HepG2 (cell line): ENCODE results near the gene GALNT9. TPM values are rescaled to one million over a fixed set of nuclear protein-coding genes. Genes with fewer than 3 reads are reported as not detected.

Source experiments
- ATAC-seq: fragments of 200-7000 bp; cut with Tn5 transposase; 3 replicates; pipeline ENCODE4 v1.9.1; 2020; ENCODE audit warnings: mild to moderate bottlenecking, moderate library complexity
- BruUV-seq: library from RNA; stranded (reverse); fragments of 400-500 nt; replicated peaks from 2 replicates; lab custom pipeline; 2021; lab: Mats Ljungman, UMichigan
- CTCF ChIA-PET: fragments of 300-600 bp; formaldehyde crosslinking; extraction: SDS; loops from one replicate; lab custom pipeline; 2021; ENCODE audit warnings: low total read pairs, inconsistent platforms, low intra/inter-chr PET ratio; lab: Yijun Ruan, JAX
- POLR2A ChIA-PET: fragments of 350-600 bp; sonication (Branson Sonifier 250); formaldehyde crosslinking; loops from one replicate; lab custom pipeline; 2020; ENCODE audit warnings: antibody characterized with exemption, inconsistent platforms; lab: Yijun Ruan, JAX
- DNase-seq: peaks from one replicate; pipeline ENCODE4 v3.0.0-alpha.2; 2015; ENCODE audit warnings: low spot score
- FAIRE-seq: peaks from 3 replicates; lab custom pipeline; 2011; peaks lifted over from hg19 to GRCh38; lab: Jason Lieb, UNC
- H2AFZ ChIP-seq: one replicate; pipeline ENCODE4 v1.6.1; 2011; ENCODE audit warnings: low read length, inconsistent platforms
- H3K27ac ChIP-seq: fragments of 300-600 bp; 3 replicates; pipeline ENCODE4 v1.8.0; 2011; ENCODE audit warnings: mixed run types, mild to moderate bottlenecking, mixed read lengths, low read length, inconsistent platforms; ENCODE audit not compliant: insufficient read depth; ENCODE audit errors: extremely low read length
- H3K27me3 ChIP-seq, 2 experiments: fragments of 200-600 bp in 1 of 2; 2 replicates in 1 of 2; 3 replicates in 1 of 2; pipeline versions ENCODE4 v1.6.0 to v1.8.0; 2011; ENCODE audit warnings: low read length in 2 of 2, mild to moderate bottlenecking in 2 of 2, moderate library complexity in 2 of 2, inconsistent platforms in 1 of 2; ENCODE audit not compliant: insufficient read depth in 2 of 2, control insufficient read depth in 1 of 2
- H3K36me3 ChIP-seq, 2 experiments: fragments of 200-600 bp in 1 of 2; replicated peaks in 1 of 2; 2 replicates in 1 of 2; 3 replicates in 1 of 2; pipeline versions ENCODE4 v1.5.1 to v1.8.0; 2011; ENCODE audit warnings: low read length in 2 of 2, inconsistent platforms in 1 of 2; ENCODE audit not compliant: insufficient read depth in 2 of 2, control insufficient read depth in 1 of 2
- H3K4me1 ChIP-seq: 2 replicates; pipeline ENCODE4 v1.5.1; 2012; ENCODE audit warnings: low read length, inconsistent platforms; ENCODE audit not compliant: insufficient read depth
- H3K4me2 ChIP-seq: 2 replicates; pipeline ENCODE4 v1.6.0; 2011; ENCODE audit warnings: low read depth, low read length, inconsistent platforms
- H3K4me3 ChIP-seq, 3 experiments: fragments of 200-600 bp in 1 of 3; sonication (generic), shearing (Covaris generic) in 1 of 3; replicated peaks in 1 of 3; 2 replicates each; pipeline ENCODE4 v1.5.1; 2011 to 2016; ENCODE audit warnings: low read length in 3 of 3, inconsistent platforms in 2 of 3, low read depth in 2 of 3, mild to moderate bottlenecking in 2 of 3, control low read depth in 1 of 3, mixed read lengths in 1 of 3; ENCODE audit not compliant: insufficient read depth in 1 of 3
- H3K79me2 ChIP-seq: one replicate; pipeline ENCODE4 v1.6.1; 2011; ENCODE audit warnings: low read length, inconsistent platforms; ENCODE audit not compliant: insufficient read depth
- H3K9ac ChIP-seq: 2 replicates; pipeline ENCODE4 v1.6.0; 2011; ENCODE audit warnings: mild to moderate bottlenecking, low read depth, low read length, inconsistent platforms; ENCODE audit not compliant: insufficient read depth
- H3K9me3 ChIP-seq: 2 replicates; pipeline ENCODE4 v1.5.1; 2012; ENCODE audit warnings: mild to moderate bottlenecking, low read length
- H4K20me1 ChIP-seq: 2 replicates; pipeline ENCODE4 v1.6.0; 2011; ENCODE audit warnings: inconsistent platforms, mild to moderate bottlenecking, low read length, moderate library complexity; ENCODE audit not compliant: insufficient read depth
- CEBPG ChIP-seq: IDR thresholded peaks from 2 replicates; pipeline ENCODE4 v1.6.1; 2016
- EED ChIP-seq: sonication (generic); formaldehyde crosslinking; IDR thresholded peaks from 2 replicates; pipeline ENCODE4 v1.5.0; 2020; ENCODE audit warnings: mild to moderate bottlenecking, missing genetic modification reagents
- HMG20A ChIP-seq: IDR thresholded peaks from 2 replicates; pipeline ENCODE4 v1.6.1; 2016; ENCODE audit warnings: borderline replicate concordance
- HNRNPH1 ChIP-seq: fragments of 200-400 bp; formaldehyde crosslinking; optimal IDR thresholded peaks from 2 replicates; pipeline ENCODE3; 2017; ENCODE audit warnings: mild to moderate bottlenecking, low read depth, low read length
- HOXA3 ChIP-seq: sonication (generic); formaldehyde crosslinking; IDR thresholded peaks from 2 replicates; pipeline ENCODE4 v1.5.0; 2020; ENCODE audit warnings: missing genetic modification reagents
- ISX ChIP-seq: sonication (generic); formaldehyde crosslinking; conservative IDR thresholded peaks from 2 replicates; pipeline ENCODE4 v1.5.0; 2020; ENCODE audit warnings: missing genetic modification reagents
- JARID2 ChIP-seq: sonication (generic); formaldehyde crosslinking; IDR thresholded peaks from 2 replicates; pipeline ENCODE4 v1.8.1; 2023; ENCODE audit warnings: missing genetic modification reagents, inconsistent platforms; ENCODE audit not compliant: insufficient replicate concordance
- KAT8 ChIP-seq: IDR thresholded peaks from 2 replicates; pipeline ENCODE4 v1.6.1; 2016; ENCODE audit warnings: missing genetic modification reagents, missing compliant biosample characterization
- PPARG ChIP-seq: conservative IDR thresholded peaks from 2 replicates; pipeline ENCODE4 v1.6.1; 2016; ENCODE audit warnings: missing biosample characterization, missing genetic modification reagents
- RXRB ChIP-seq: IDR thresholded peaks from 2 replicates; pipeline ENCODE4 v1.6.1; 2016; ENCODE audit warnings: borderline replicate concordance, missing genetic modification reagents, missing compliant biosample characterization
- SNAI1 ChIP-seq: sonication (generic); formaldehyde crosslinking; IDR thresholded peaks from 2 replicates; pipeline ENCODE4 v1.5.0; 2020; ENCODE audit warnings: mild to moderate bottlenecking, missing genetic modification reagents, borderline replicate concordance
- TAF1 ChIP-seq: sonication (generic); formaldehyde crosslinking; IDR thresholded peaks from 2 replicates; pipeline ENCODE4 v1.4.0; 2020; ENCODE audit warnings: missing genetic modification reagents
- XRCC5 ChIP-seq: fragments of 200-400 bp; formaldehyde crosslinking; optimal IDR thresholded peaks from 2 replicates; pipeline ENCODE3; 2017; ENCODE audit warnings: mild to moderate bottlenecking, low read length
- ZFP62 ChIP-seq: sonication (generic); formaldehyde crosslinking; IDR thresholded peaks from 2 replicates; pipeline ENCODE4 v1.4.0; 2020; ENCODE audit warnings: missing genetic modification reagents
- ZNF530 ChIP-seq: sonication (generic); formaldehyde crosslinking; IDR thresholded peaks from 2 replicates; pipeline ENCODE4 v1.5.0; 2020; ENCODE audit warnings: low read depth, mild to moderate bottlenecking, missing genetic modification reagents
- ZNF703 ChIP-seq: sonication (generic); formaldehyde crosslinking; IDR thresholded peaks from 2 replicates; pipeline ENCODE4 v1.5.1; 2020; ENCODE audit warnings: missing genetic modification reagents, mild to moderate bottlenecking, moderate library complexity, borderline replicate concordance
- WGBS: methylation state at CpG from one replicate; pipeline ENCODE4 v1.1.6; 2017; ENCODE audit warnings: low lambda C conversion rate; 5-methylcytosine and 5-hydroxymethylcytosine counted together
- in situ Hi-C: cut with HindIII; loops from 2 replicates; pipeline ENCODE4 v1.10.0; 2017; ENCODE audit warnings: low pct_unique_long_range_greater_than_20kb; ENCODE audit not compliant: extremely low pct_ligation_motif_present
- intact Hi-C: fragments of 100-400 bp; cut with micrococcal nuclease; formaldehyde crosslinking; loops from one replicate; pipeline ENCODE4 v1.10.0; 2022; ENCODE audit not compliant: unreplicated experiment
- polyA plus RNA-seq, 8 experiments: library from polyadenylated mRNA; depleted of rRNA in 3 of 8; stranded (reverse) in 7 of 8; unstranded in 1 of 8; fragments of >200 nt; fragmentation: Illumina TruSeq in 4 of 8; extraction: Trizol in 4 of 8; gene quantifications; 2 replicates each; pipeline versions ENCODE4 v1.2.1 to v1.2.3, GENCODE V29; 2011 to 2016; ENCODE audit warnings: low read depth in 4 of 8, missing spikeins in 1 of 8, mixed read lengths in 1 of 8; ENCODE audit not compliant: insufficient read depth in 1 of 8
- total RNA-seq, 5 experiments: library from RNA; depleted of rRNA; stranded (reverse); fragments of >200 nt; fragmentation: Illumina TruSeq; extraction: Trizol; gene quantifications; 2 replicates each; pipeline ENCODE4 v1.2.3, GENCODE V29; 2016; ENCODE audit warnings: low read depth in 1 of 5
- TF ChIP-seq, protein P1 (sequence below), 2 experiments: sonication (generic) in 1 of 2; formaldehyde crosslinking in 1 of 2; IDR thresholded peaks; 2 replicates each; pipeline versions ENCODE4 v1.5.1 to v1.6.1; 2011 to 2020; ENCODE audit warnings: borderline replicate concordance in 1 of 2, low read depth in 1 of 2, low read length in 1 of 2, mild to moderate bottlenecking in 1 of 2, missing genetic modification reagents in 1 of 2, moderate library complexity in 1 of 2
- TF ChIP-seq, protein P2 (sequence below): sonication (generic); formaldehyde crosslinking; IDR thresholded peaks from 2 replicates; pipeline ENCODE4 v1.4.0; 2020; ENCODE audit warnings: mild to moderate bottlenecking, missing genetic modification reagents
- TF ChIP-seq, protein P3 (sequence below): sonication (generic); formaldehyde crosslinking; IDR thresholded peaks from 2 replicates; pipeline ENCODE4 v1.8.0; 2022; ENCODE audit warnings: missing genetic modification reagents, mild to moderate bottlenecking, inconsistent platforms, borderline replicate concordance

Gene GALNT9
- total and polyA plus RNA-seq, 2 of the 13 experiments (the other 11 are each of a cell fraction or from before 2014, with no cell fraction given), result 0.04 TPM; not detected in 1

DNA sequence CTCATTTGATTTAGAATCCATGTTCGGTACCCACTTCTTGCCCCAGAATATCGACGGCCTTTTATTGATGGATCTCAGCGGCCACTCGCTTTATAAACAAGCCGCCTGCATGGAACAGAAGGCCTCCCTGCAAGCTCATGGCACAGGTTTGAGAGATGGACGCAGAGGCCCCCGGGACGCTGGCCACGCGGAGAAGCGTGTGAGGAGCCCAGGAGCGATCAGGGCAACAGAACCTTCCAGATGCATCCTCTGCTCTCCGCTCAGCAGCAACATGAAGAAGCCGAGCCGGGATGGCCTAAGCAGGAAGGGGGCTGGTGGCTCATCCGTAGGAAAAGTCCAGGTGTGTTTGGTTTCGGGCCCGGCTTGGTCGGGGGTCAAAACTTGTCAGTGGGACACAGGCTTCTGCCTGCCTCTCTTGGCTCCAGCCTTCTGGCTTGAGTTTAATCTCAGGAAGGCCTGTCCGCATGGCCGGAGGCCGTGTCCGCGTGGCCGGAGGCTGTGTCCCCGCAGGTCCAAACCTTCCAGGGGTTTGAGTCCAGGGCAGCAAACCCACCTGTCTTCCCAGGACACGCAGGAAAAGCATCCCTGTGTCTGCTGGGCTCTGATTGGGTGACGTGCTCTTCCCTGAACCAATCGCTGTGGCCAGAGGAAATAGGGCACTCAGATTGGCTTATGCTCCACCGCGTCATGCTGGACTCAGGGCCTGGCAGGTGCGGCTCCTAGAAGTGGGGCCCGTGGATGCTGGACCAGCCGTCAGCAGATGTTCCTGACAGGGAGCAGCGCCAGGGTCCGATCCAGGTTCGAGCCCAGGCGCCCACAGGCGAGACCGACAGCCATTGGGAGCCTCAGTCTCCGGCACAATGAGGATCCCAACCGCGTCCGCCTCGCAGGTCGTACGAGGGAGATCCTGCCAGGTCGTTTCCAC, 65.0 kb downstream of the GALNT9 start (continued):
- TF ChIP-seq XRCC5 (no peak), CEBPG (CRISPR knock-in tag) (no peak), HMG20A (CRISPR knock-in tag) (no peak), EED (CRISPR knock-in tag) (no peak), RXRB (CRISPR knock-in tag) (no peak), ZNF530 (CRISPR knock-in tag) (no peak), ZNF703 (CRISPR knock-in tag) (no peak), ISX (no peak)
- TF ChIP-seq, protein P1, sequence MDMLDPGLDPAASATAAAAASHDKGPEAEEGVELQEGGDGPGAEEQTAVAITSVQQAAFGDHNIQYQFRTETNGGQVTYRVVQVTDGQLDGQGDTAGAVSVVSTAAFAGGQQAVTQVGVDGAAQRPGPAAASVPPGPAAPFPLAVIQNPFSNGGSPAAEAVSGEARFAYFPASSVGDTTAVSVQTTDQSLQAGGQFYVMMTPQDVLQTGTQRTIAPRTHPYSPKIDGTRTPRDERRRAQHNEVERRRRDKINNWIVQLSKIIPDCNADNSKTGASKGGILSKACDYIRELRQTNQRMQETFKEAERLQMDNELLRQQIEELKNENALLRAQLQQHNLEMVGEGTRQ (IDR thresholded peaks at IDR 0.05; ENCODE audit: low read depth, low read length), result no peak
- TF ChIP-seq, protein P1 (CRISPR knock-in tag; IDR thresholded peaks at IDR 0.05; ENCODE audit: borderline replicate concordance), result no peak

DNA sequence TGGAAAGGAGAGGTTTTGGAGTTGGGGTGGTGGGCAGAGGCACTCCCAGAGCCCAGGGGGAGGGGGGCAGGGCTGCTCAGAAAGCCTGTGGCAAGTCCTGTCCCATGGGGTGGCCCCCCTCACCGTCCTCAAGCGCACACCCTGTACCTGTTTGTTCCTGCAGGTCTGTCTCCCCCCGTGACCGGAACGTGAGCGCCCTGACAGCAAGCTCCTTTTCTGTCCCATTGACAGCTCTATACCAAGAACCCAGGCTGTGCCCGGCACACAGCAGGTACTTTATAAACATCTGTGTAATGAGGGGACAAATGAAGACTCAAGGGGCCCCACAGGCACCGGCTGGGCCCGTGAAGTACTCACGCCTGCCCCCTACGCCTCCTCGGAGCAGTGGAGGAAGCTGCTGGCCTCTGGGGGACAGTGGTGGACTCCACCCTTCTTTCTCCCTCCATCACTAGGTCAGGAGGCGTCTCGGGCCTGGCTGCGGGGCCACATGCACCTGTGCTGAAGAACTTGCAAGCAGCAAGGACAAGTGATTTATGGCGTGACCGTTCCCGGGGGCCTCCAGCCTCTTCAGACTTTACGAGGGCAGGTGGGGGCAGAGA, 65.8 kb downstream of the GALNT9 start:
- no peak overlapping the region for H3K4me3 ChIP-seq
- H3K36me3 ChIP-seq, result no peaks in the 10 kb centered on the region
- DNase-seq, result no peak
- no peaks in the 10 kb centered on the region for H3K9me3 ChIP-seq
- H3K9ac ChIP-seq, result no peak overlapping the region
- ATAC-seq, result no peak
- no peak overlapping the region for H3K27ac ChIP-seq
- no TSS peak for BruUV-seq
- intact Hi-C loops (no loop called here), in situ Hi-C loops (no loop called here)
- peaks cover 16 to 98% of the 10 kb centered on the region in 2 experiments for H3K27me3 ChIP-seq
- no peak overlapping the region for H3K4me2 ChIP-seq
- ChIA-PET CTCF (no interaction called here), POLR2A (no interaction called here)
- no peaks in the 10 kb centered on the region for H4K20me1 ChIP-seq
- no peaks in the 10 kb centered on the region for H3K79me2 ChIP-seq
- FAIRE-seq, result no peak
- H3K4me1 ChIP-seq, result no peaks in the 10 kb centered on the region
- 21% methylated on average over 10 of the region's 19 CpGs for WGBS
- H2AFZ ChIP-seq, result no peak overlapping the region
- no peak for TF ChIP-seq SNAI1
- TF ChIP-seq KAT8 (CRISPR knock-in tag), result no peak
- TF ChIP-seq, protein P2, sequence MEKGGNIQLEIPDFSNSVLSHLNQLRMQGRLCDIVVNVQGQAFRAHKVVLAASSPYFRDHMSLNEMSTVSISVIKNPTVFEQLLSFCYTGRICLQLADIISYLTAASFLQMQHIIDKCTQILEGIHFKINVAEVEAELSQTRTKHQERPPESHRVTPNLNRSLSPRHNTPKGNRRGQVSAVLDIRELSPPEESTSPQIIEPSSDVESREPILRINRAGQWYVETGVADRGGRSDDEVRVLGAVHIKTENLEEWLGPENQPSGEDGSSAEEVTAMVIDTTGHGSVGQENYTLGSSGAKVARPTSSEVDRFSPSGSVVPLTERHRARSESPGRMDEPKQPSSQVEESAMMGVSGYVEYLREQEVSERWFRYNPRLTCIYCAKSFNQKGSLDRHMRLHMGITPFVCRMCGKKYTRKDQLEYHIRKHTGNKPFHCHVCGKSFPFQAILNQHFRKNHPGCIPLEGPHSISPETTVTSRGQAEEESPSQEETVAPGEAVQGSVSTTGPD (CRISPR knock-in tag), result no peak
- no peak for TF ChIP-seq PPARG (CRISPR knock-in tag)
- TF ChIP-seq, protein P3, sequence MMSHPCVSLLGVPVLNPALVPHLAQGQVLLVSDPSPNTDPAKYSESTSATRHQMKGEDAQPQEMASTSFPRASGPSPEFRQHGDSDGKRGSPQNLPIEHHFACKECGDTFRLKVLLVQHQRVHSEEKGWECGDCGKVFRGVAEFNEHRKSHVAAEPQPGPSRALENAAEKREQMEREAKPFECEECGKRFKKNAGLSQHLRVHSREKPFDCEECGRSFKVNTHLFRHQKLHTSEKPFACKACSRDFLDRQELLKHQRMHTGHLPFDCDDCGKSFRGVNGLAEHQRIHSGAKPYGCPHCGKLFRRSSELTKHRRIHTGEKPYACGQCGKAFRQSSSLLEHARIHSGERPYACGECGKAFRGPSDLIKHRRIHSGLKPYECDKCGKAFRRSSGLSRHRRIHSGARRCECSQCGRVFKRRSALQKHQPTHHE, result no peak
- TF ChIP-seq TAF1 (CRISPR knock-in tag), result no peak
- no peak for TF ChIP-seq ZFP62
- no peak for TF ChIP-seq JARID2
- no peak for TF ChIP-seq HOXA3
- TF ChIP-seq HNRNPH1, result no peak
